Measurements from ENCODE around the gene OTUB2.

The OTUB2 gene

DNA sequence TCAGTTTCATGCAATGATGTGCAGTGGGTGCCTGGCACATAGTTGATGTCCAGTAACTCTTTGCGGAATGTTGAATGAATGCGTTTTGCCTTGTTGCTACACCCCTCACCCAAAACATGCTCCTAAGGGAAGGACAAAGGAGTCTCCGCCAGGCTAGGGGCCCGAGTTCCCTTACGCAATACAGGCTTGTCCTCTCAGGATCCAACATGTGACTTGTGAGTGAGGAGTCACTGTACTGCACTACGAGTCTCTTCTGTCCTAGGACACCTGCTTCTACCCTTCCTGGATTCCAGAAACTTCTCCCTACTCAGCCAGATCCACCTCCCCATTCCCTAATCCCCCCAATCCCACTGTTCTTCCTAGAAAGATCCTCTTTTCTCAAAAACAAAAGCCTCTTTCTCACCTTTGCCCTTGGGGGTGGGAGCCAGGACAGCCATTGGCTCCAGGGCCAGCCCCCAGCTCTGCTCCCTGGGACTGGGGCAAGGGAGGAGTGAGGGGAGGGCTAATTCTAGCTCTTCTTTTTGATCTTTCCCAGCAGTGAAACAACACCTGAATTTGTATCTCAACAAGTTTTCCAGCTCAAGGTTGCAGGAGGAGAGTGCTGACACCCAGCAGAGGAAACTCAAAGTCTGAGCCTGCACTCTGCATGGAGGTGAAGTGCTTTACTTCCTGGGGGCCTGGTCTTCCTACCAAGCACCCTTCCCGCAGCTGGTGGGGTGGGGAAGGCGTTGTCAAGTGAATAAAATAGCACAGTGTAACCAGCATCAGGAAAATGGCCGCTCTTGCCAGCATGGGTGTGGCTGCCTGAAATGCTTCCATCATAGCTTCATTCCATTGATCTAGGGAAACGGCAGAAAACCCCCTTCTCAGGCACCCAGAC, 3.4 kb upstream of the OTUB2 start:
- no peak for DNase-seq

DNA sequence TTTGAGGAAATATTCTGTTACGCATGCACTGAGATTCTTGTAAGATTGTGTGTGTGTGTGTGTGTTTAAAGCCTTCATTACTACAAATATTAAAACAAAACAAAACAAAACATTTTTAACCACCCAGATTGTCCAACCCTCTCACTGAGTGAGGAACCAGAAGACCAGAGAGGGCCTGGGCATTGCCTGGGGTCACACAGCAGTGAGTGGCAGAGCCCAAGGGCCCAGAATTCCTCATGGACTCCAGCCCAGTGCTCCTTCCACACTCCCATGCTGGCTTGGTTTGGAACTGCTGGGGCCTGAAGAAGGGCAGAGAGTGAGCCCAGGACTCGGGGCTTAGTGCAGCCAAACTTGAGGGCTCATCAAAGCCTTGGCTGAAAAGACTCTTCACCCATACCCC, 1.6 kb upstream of the OTUB2 start:
- no peak for DNase-seq

DNA sequence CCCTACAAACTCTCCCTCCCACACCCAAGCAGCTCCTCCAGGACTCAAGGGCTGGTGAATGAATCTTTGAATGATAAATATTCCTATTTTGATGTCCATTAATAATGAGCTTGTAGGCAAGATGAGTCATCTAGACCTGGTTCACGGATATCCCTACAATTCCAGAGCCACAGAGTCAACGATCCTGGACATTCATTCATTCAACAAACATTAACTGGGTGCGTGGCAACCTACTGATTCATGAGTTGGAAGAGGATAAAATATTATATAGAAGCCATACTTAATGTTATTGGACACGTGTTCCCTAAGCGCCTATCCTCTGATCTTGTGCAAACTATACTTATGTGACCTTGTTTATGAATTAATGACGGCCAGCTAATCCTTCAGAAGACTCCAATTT, 420 bp upstream of the OTUB2 start:
- DNase-seq, result no peak

DNA sequence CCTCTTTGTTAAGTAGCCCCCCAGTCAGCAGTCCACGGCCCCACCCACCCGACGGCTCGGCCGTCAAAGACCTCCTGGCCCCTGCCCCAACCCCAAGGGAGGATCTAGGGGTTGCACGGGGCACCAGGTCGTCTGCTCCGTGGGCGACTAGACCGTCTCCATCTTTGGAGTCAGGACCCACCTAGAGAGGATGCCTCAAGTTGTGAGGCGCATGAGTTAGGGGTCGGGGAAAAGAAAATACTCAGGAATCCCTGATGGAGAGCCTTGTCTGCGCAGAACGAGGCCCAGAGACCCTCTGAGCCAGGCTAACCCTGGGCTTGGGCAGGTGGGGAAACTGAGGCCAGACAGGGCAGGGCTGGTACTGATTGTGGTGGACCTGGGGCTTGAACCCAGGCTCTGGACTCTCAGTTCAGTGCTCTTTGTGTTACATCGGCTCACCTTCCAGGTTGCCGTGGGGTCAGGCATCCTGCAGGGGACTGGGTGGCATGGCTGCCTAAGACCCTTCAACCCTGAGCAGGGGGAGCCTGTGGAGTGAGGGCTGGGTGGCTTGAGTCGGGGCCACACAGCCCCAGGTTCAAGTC, 839 bp downstream of the OTUB2 start:
- no peak for DNase-seq

DNA sequence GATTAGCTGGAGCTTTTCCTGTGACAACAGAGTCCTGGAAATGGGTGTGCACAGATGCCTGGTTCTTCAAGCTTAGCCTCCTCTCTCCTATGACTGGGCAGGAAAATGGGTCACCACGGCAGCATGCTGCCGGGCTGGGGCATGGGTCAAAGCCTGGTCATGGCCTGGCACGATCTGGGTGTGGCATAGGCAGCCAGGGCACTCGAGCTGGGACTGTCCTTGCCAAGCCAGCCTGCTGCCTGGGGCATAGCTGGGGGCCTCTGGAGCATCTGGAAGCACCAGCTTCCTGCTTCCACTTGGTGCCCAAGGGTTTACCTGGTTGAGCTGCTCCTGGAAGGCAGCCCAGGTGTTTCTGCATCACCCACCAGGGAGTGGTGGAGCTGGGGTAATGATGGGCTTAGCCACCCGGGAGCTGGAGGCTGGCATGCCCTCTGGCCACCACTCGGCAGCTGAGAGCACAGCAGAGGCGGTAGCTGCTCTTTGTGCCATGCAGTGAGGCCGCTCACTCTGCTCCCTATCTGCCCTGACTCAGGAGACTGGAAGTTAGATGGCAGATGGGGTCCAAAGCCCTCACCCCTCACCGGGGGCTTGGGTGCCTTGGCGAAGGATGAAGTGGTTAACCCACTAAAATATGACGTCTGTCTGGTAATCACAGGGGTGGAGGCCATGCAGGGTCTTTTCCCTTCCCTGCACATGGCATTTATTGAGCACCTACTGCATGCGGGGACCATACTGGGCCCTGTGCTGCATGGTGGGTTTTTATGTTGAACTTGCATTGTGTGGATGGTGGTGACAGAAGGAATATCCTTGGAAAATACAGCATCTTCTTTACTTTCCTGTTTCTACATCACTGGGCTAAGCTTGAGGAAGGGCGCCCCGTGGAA, 1.7 kb downstream of the OTUB2 start:
- no peak for DNase-seq

DNA sequence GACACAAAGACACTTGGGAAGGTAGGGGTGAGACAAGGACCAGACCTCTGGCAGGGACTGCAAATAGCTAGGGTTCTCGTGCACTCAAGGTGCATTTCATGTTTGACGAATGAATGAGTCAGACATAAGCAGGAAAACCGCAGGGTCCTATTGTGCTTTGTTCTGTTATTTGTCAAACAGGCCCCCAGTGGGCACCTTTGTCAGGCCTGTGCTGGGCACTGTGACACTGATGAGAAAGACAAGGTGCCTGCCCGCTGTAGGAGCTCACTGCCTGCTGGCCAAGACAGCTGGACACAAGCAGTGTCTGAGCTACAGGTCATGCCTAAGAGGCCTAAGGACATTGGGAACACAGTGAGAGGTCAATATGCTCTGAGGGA, 2.3 kb downstream of the OTUB2 start:
- DNase-seq, result no peak

DNA sequence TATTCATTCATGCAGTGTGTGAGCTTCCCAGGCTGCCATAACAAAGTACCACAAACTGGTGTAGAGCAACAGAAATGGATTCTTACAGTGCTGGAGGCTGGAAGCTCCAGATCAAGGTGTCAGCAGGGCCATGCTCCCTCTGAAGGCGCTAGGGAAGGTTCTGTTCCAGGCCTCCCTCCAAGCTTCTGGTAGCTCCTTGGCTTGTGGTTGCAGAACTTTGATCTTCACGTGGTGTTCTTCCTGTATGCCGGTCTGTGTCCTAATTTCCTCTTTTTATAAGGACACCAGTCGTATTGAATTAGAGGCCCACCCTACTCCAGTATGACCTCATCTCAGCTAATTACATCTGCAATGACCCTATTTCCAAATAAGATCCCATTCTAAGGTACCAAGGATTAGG, 3.1 kb downstream of the OTUB2 start:
- DNase-seq, result peak; percentile 82 to 84

DNA sequence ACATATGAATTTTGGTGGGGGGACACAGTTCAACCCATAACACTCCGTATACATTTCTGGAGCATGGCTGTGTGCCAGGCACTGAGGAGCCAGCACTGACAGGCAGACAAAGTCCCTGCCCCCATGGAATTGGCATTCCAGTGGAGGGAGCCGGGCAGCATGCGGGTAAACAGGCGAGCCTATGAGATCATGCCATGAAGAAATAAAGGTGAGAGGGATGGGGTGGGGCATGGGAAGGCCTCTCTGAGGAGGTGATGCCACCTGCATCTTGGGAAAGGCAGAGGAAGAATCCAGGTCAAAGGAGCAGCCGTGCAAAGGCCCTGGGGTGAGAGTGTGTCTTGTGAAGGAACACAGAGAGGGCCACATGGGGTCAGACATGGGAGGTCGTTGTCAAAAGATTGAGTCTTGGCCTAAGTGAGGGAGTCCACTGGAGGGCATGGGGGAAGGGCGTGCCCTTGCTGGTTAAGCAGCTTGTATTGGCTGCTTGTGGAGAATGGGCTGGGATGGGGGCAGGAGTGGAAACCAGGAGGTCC, 3.6 kb downstream of the OTUB2 start:
- DNase-seq, result no peak

DNA sequence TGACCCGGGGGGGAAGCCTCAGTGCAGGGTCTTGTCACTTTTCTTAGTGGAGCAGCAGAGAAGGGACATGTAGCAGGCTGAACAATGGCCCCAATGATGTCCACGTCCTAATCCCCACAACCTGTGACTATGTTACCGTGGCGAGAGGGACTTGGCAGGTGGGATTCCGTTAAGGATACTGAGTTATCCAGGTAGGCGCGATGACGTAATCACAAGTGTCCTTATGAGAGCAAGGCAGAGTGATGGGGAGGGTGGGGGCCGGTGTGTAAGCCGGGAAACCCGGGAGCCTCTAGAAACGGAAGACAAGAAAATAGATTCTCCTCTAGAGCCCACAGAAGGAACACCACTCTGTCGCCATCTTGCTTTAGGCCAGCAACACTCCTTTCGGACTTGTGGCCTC, 4.4 kb downstream of the OTUB2 start:
- no peak for DNase-seq

DNA sequence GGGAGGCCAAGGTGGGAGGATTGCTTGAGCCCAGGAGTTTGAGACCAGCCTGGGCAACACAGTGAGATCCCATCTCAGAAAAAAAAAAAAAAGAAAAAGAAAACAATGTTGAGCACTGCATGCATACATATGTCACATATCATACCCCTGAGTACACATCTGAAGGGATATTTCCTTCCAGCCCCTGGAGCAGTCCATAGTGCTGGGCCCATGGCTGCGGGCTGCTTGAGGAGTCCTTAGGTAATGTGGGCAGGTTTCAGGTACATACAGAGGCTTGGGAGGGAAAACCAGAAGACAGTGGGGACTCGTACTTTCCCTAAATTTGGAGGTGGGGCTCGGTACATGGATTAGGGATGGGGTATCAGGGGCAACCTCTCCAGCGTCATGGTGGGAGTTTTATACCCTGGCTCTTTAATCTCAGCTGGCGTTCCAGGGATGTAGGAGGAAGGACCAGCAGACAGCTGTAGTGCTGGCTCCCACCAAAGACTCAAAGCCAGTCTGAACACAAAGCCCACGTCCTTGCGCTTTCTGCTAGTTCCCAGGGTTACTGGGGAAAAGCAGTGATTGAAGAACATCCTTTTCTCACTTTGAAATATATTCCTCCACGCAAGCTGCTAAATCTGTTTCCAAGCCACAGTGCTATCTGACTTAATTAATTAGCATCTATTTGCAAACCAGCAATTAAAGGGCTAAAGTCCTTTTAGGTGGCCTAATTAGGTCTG, 5.2 kb downstream of the OTUB2 start:
- DNase-seq, result no peak

DNA sequence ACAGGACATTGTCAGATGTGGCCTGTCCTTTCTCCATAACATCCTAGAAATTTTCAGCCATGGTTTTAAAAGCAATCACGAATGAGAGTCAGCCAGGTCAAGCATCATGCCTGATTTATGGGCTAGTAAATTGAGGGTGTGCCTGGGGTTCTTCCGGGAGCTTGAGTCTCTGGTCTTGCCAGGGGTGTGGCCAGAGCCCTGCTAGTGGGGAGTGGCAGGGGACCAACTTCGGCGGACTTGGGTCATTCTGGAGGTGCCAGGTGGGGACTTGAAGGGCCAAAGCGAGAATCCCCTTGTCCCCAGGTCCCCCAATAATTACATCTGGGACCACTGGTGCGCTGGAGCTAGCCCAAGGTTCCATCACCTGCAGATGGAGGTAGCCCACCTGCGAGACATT, 5.7 kb downstream of the OTUB2 start:
- no peak for DNase-seq

DNA sequence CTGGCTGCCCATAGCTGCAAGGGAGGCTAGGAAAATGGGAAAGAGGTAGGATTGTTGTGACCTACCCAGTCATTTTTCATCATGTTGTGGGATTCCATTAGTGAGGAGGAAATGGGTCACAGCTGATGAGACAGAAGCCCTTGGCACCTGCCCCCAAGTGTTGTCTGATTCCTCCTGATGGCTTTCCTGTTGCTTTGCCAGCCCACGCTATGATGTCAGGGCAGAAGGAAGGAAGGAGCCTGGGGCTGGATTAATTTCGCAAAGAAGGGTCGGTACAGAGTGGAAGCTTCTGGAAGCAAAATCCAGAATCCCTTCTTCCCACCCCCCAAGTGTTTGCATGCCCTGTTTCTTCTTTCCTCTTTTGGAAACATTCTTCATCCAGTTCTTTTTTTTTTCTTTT, 8.7 kb downstream of the OTUB2 start:
- DNase-seq, result peak in 1 of 2 donors; percentile 29

DNA sequence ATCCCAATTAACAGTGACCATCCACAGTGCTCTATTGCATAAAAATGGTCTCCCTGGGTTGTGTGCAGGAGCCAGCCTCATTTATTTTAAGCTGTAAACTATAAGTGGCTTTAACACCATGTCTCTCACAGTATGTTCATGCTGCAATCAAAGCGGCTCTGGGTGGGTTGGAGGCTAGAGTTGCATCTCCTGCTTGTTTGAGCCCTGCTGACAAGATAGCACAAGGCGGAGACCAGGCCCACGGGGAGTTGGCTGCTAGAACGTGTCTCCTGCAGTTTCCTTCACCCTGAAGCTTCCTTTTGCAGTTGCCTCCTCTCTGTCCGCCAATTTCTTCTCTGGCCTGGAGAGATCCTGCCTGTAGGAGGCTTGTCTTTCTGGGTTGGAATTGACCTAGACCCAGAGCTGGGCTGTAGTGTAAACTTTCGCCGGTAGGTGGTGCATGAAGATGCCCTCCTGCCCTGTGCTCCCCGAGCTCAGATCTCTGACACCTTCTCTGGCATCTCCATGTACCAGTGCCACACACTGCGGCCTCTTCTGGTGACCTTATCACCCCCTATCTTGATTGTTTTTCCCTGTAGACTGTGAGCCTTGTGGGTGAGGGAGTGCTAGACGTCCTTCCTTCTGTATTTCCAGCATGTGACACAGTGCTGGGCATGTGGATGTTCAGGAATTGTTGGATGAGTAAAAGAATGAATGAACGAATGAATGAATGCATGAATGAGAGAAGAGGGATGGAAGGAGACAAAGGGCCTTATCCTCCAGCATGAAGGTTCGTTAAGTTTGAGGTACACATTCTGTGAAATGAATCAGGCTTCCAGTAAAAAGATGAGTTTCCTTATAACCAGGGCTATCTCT, 10.4 kb downstream of the OTUB2 start:
- DNase-seq, result peak; percentile 75

DNA sequence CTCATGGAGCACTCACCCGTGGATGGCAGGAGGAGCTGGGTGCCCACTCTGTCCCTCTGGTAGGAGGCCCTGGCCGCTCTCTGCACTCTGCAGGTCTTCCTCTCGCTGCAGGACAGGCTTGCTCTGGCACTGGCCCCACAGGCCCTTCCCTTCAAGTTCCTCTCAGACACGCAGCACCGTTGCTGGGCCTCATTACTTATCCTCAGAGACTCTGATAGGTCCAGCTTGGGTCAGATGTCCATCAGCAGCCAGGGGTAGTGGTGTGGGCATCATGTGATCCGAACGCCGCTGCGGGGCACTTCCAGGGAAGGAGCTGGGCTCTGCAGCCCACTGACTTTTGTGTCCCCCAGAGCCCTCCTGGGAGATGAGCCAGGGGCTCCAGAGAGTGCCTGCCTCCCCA, 11.8 kb downstream of the OTUB2 start:
- no peak for DNase-seq

DNA sequence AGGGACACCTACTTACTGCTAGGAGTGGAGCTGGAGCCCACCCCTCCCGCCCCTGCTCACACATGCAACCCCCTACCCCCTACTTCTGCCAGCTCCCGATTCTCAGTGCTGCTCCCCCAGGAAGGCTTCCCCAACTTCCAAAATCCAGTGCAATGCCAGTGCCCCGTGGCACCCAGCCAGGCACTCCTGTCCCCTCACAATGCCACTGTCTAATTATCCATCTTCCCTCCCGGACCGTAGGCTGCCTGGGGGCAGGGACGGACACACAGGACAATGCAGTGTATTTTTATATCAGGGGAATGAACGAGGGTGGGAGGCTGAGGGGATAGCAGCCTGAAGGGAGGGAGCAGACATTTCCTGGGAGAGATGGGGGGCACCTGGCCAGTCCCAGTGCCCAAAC, 12.4 kb downstream of the OTUB2 start:
- DNase-seq, result no peak

DNA sequence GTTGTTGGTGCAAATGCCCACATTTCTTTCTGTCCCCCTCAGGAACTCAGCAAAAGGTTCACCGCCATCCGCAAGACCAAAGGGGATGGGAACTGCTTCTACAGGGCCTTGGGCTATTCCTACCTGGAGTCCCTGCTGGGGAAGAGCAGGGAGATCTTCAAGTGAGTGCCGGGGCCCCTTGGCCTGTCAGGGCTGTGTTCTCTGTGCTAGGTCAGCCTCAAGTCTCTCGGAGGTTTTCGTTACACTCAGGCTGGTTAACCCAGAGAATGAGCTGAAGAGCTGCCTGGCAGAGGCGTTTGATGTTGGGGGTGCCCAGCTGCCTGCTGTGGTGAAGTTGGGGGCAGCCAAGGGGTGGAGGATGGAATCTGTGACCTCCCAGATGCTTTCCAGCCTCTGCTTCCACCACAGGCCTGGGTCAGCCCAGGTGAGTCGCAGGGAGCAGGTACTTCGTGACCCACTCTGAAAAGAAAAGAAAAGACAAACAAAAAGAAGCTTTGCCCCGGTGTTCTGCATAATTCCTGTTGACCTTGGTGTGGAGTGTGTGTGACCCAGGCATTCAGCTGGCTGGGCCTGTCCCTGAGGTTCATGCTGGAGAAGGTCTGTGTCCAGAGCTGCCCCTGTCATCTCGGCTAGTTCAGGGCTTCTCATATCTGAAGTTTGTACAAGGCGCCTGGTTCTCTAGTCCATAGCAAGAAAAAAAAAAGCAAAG, 12.9 kb downstream of the OTUB2 start:
- DNase-seq, result no peak

DNA sequence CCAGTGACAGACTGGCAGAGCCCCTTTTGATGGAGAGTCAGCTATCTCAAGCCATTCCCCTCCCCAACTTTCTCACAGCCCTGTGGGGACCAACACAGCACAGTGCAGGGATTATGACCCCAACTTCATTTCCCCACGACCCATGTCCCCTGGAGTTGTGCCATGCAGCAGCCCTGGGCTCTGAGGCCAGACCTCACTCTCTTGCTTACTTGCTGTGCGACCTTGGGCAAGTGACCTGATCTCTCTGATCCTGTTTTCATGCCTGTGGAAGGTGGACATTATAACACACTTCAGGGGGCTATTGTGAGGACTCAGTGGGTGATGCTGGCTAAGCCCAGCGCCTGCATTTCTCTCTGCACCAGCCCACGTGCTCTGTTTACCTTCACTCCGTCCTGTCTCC, 14.1 kb downstream of the OTUB2 start:
- no peak for DNase-seq

DNA sequence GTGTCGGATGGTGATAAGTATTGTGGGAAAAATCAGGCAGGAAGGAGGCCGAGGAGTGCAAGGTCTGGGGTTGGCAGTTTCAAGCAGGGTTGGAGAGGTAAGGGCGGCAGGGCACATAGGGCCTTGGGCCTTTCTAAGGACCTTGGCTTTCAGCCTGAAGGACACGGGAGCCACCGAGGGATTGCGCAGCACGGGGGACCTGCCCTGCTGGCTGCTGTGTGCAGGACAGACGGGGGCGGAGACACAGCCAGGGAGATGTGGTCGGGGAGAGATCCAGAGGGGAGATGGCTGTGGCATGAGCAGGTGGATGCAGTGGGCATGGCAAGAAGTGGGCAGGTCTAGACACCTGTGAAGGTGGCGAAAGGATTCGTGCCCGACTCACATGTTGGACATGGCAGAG, 14.7 kb downstream of the OTUB2 start:
- no peak for DNase-seq

DNA sequence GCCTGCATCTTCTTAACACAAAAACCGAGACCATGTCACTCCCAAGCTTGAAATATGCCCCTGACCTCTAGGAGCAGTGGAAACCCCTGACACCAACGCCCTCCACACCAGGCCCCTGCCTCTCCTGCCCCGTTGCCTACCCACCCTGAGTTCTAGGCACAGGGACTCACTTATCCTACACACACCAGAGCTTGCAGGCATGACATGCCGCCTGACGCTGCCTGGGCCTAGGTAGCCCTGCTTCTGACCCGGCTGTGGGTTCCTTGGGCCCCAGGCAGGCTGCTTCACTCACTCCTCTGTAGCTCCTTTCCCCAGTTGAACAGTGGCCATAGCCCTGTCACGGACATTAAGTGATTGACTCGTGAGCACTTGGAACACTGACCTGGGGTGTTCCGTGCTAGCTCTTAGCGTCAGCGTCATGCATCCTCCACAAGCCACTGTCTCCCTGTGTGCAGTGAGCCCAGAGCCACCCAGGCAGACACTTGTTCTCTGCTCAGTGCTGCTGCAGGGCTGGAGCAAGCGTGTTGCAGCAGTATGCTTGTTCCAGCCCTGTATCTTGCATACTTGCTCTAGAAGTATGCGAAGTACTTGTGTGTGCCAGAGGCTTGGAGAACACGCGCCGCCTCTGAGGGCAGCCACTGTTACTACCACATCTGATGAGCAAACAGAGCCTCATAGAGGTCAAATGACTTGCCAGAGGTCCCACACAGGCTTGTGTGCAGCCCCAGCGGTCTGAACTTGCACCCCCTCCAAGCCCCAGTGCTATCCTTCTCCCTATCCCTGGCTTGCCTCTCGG, 15.6 kb downstream of the OTUB2 start:
- DNase-seq, result no peak
